Colon (tissue), 2 donors: ENCODE results near the gene SLC30A2.

Experiments used
- FAIRE-seq: peaks from 2 replicates; lab custom pipeline; 2012; peaks lifted over from hg19 to GRCh38; lab: Jason Lieb, UNC
- donor health status: control.
- donor health status: control.

SLC30A2 gene

DNA sequence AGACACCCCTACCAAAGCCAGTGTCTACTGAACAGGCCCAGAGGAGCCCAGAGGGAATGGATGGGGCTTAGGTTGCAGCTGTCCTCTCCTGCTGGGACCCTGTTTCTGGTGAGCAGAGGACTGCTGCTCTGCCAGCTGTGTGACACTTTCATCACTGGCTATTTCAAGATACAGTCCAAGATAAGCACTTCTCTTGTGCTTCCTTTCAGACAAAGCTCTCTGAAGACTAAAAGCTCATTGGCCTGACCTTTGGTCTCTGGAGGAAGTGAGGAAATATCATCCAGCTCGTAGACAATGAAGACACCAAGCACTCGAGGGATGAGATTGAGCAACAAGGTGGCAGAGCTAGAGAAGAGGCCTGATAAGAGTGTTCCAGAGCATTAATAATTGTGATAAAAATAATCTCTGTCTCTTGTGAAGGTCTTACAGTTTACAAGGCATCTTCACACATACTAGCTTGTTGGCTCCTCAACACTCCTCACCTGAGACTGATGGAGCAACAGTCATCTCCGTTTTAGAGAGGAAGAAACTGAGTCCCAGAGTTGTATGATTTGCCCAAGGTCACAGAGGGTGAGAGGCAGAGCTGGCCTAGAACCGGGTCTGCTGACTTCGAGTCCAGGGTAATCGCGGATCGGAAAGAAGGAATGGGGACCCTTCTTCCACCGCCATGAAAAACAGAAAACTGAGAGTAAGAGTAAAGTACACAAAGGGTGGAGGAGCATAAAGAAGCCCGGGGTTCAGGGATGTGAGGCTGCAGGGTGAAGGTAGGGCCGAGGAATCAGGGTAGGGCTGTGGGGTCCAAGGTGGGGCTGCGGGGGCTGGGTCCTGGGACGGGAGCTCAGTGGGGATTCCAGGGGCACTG, 48.7 kb downstream of the SLC30A2 start:
- FAIRE-seq = no peak

DNA sequence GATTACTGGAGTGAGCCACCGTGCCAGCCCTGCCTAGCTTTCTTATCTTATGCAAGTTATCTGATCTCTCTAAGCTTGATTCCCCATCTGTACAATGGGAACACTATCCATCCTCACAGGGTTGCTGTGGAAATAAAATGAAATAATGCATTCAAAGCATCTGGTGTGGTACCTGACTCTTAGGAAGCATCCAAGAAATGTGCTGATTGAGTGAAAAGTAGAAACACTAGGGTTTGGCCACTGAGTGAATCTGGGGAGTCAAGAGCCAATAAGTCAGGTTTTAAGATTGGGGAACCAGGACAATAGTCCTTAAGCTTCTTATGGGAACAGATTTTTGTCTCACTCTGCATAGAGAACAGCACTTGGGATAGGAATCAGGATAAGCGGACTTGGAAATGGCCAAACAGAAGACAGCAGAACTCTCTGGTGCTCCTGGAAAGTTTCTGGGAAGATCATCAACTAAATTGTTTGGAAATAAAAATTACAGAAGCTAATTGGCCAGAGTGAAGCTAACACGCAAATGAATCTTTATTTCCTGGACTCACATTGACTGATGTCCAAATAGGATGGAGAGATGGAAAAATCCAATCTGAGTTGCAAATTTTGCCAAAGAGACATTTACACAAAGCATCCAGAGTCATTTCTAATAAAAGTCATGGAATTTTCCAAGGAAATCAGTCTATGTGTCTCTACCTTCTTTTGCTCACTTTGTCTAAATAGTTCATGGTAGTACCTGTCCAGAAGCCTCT, 51.3 kb downstream of the SLC30A2 start:
- FAIRE-seq = no peak

DNA sequence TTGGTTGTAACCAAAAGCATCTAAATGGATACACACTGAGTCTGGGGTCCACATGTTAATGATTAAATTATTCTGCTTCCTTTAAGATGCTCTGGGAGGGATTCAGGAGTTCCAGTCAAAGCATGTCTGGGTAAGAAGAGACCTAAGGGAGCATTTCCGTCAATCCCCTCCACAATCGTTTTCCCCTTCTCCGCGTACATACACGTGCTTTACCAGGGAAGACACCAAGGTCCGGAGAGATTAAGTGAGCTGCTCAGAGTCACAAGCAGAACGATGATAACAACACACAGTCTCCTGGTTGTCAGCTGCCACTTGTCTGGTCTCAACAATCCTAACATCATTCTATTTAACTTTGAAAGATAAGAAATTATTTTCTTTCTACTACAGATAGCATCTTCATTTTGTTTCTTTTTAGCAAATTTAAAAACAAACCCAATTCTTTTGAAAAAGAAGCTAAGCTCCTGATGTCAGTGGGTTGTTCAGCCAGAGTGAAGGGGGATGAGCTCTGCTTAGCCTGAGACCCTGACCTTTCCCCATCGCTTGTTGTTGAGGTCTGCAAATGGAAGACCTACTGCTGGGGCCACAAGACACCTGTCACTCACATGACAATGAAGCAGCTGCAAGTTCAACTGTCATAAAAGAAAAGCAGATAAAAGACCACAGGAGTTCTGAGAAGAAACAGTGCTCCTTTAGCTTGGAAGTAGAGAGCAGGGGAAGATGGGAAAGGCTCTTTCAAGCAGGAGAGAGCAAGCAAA, 52.5 kb downstream of the SLC30A2 start:
- no peak for FAIRE-seq

DNA sequence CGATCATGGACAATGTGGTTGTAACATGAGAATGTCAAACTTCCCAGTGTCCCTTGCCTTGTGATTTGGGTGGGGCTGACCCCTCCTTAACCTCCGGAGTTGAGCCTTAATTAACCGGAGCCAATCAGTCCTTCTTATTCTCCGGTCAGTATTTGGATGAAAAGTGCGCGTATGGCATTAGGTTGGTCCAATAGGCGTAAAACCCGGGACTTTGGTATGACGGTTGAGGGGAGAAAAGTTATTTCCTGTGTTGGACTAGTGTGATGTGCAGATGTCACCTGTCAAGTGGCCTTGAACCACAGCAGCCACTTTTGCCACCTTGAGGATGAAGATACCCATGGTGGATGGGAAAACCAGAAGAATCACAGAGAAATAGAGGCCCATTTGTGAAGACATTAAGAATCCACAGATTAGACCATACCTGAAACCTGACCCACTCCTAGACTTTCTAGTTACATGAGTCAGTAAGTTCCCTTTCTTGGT, 53.2 kb downstream of the SLC30A2 start:
- FAIRE-seq = no peak

DNA sequence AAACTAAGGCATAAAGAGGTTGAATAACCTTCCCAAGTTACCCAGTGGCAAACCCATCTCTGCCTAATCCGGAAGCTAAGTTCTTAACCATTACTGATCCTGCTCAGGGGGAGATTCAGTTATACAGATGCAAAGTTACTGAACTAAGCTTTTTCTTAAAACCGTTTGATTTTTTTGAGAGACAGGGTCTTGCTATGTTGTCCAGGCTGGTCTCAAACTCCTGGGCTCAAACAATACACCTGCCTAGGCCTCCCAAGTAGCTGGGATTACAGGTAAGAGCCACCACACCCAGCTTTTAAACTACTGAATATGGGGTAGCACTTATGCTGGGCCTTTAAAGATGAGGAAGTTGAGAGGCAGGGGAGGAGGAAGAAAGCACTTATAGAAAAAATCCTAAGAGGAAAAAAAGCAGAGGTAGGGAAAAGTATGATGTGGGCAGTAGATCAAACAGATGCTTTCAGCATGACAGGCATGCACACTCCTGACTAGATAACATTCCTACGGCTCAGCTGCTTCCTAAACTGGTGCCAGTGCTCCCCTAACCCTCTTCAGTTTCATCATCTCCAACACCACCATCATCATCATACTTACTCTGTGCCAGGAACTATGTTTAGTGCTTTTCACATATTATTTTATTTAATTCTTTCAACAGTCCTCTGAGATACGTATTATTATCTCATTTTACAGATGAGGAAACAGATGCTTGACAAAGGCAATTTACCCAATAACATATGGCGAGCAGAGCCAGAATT, 53.8 kb downstream of the SLC30A2 start:
- FAIRE-seq = no peak

DNA sequence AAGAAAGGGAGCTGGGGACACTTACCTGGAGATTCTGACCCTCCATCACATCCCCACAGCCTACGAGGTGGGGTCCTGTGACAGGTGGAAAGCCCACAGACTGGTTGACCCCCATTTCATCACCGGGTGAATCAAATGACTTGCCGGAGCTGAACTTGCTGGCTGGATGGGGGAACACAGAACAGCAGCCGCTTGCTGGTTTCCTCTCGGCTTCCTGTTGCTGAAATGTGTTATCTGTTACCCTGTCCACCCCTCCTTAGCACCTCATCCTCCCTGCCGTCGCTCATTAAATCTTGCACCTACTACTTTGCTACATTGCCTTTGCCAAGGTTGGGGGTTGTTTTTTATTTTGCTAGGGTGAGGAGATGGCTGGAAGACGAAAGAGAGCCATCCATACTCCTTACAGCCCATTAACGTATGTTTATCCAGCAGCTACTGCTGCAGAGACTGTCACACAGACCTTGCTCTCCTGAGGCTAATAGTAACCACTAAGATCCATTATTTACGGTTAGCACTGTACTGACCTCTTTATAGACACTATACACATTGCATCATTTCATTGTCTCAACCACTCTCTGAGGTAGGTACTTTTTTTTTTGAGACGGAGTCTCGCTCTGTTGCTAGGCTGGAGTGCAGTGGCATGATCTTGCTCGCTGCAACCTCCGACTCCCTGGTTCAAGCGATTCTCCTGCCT, 55.1 kb downstream of the SLC30A2 start:
- FAIRE-seq = no peak

DNA sequence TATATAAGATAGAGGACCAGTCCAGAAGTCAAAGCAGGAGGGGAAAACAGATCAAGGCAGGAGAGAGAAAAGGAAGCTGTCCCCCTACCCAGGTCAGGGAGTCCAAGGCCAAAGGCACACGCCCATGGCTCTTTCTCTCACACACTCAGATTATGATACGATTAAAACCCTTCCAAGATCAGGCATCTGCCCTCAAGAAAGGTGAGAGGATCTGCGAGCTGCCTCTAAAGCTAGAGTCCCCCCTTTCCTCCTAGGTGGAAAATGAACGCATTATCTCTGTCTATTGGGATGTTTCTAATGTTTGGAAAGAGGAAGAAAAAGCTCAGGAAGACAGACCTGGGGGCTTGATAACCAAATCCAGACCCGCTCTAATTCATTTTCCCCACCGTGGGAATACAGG, 55.7 kb downstream of the SLC30A2 start:
- no peak for FAIRE-seq

DNA sequence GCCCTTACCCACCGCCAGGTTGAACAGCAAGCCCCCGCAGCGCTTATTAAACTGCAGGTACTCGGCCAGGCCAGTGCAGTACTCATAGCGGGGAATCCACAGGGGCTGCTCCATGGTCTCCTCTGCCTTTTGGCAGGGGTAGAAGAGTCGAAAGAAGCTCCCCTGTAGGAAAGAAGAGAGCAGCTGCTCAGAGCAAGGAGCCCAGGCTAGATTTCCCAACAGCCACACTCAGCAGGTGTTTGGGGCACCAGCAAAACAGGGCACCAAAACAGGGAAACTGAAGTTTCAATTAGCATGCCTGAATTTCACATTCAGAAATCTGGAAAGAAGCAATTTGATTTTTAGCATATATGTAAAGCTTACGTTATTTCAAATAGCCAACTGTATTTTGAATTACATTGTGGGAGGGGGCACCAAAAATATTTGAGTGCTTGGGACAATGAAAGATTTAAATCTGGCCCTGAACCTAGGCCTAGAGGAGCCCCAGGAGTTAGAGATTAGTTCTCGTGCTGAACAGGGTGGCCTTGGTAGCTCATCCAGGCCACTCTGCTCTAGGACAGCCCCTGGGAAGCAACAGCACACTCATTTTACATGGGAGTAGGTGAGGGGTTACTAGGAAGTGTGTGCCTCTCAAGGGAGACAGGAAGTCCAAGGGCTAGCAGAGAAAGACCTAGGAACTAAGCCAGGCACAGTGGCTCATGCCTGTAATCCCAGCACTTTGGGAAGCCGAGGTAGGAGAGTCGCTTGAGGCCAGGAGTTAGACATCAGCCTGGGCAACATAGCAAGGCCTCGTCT, 56.3 kb downstream of the SLC30A2 start:
- no peak for FAIRE-seq

DNA sequence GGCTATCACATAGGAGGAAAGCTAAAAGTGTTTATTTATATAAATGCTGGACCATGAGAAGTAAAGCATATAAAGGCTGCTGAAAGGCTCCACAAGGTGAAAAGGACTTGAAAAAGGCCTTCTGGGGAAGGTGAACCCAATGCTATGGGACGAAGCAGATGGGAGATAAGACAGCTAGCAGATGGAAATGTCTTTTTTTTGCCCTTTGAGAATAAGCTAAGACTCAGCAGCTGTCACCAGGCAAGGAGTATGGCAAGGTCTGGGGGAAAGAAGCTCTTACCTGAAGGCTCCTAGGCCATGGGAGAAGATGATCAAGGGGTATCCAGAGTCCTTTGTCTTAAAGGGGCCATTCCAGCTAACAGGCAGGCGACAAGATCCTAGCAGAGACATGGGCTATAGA, 58.0 kb downstream of the SLC30A2 start:
- FAIRE-seq = no peak
